GM18499 (cell line): ENCODE measurements around the gene ZBTB42.
"Not testable (repeated sequence)": the region's sequence is repeated elsewhere in the genome, so short reads cannot be mapped to it uniquely, and the experiment has no call there.

Experiments
- ATAC-seq: cut with Tn5 transposase; IDR thresholded peaks from one replicate; pipeline ENCODE4 v1.9.1; 2021; ENCODE audit warnings: moderate number of reproducible peaks; ENCODE audit not compliant: insufficient read depth, unreplicated experiment

The ZBTB42 gene

GRCh38 chr14:104826189-104826860 is 25.4 kb downstream of the ZBTB42 start:
- ATAC-seq: no peak

- no peak for ATAC-seq
These were observed 25.9 kb downstream of the ZBTB42 start for GRCh38 chr14:104826861-104827176.

DNA sequence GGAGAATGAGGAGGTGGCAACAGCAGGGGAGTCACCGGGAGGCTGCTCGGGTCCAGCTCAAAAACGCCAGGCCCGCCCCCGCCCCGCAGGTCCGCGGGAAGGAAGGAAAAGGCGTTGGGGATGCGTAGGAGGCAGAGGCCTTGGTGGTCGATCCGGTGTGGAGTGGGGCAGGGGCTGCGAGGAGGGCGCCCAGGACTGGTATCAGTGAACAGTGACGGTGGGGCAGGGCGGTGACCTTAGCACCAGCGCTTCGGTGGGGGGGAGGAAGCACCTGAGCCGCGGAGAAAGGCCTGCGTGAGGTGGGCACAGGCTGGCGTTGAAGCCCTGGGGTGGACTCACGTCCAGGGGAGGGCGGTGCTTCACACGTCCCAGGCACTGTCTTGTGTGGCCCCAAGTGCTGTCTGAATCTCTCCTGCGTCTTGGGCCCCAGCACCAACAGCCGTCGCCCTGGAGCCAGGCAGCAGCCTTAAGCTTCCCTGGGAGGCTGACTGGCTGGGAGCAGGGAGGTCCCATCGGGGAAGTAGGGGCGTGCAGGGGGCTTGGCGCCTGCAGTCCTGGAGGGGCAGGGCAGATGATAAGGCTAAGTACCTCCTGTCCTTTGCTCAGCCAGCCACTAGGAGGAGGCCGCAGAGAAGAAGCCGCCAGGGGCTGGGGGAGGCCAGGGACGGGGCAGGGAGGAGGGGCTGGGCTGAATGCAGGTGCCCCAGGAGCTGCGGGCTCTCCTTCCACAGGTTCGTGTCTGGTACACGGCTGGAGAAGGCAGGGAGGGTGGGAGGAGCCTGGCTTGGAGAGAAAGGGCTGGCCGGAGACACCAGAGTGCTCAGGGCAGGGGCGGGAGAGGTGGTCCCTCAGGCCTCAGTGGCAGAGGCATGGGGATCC is 26.5 kb downstream of the ZBTB42 start:
- ATAC-seq: no peak

GRCh38 chr14:104830781-104831180 is 29.9 kb downstream of the ZBTB42 start:
- ATAC-seq: no peak

- ATAC-seq: not testable (repeated sequence)
These were observed 35.5 kb downstream of the ZBTB42 start for GRCh38 chr14:104836171-104836935.

DNA sequence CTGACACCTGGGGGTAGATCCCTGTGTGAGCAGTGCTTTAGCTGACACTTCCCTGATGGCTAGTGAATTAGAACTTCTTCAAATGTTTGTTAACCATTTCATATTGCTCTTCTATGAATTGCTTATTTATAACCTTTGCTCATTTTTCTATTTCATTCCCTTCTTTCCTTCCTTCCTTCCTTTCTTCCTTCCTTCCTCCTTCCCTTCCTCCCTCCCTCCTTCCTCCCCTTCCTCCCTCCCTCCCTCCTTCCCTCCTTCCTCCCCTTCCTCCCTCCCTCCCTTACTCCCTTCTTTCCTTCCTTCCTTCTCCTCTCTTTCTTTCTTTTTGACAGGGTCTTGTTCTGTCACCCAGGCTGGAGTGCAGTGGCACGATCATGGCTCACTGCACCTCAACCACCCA is 40.8 kb downstream of the ZBTB42 start:
- ATAC-seq: no peak

DNA sequence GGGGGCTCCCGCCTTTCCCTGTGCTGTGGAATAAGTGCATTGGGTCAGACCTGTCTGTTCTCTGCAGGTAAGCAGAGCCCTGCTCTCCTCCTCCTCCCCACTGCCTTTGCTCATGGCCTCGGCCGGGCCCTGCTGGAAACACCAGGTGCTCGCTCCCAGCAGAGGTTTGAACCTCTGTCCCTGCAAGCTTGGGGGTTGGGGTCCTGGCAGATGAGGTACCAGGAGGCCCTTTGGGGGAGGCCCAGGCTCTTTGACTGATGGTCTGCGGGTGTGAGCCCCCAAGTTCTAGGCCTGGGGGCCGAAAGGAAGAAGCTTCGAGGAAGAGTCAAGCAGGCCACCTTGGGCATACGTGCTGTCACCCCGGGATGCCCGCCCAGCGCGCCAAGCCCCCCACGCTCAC is 42.1 kb downstream of the ZBTB42 start:
- ATAC-seq: no peak

DNA sequence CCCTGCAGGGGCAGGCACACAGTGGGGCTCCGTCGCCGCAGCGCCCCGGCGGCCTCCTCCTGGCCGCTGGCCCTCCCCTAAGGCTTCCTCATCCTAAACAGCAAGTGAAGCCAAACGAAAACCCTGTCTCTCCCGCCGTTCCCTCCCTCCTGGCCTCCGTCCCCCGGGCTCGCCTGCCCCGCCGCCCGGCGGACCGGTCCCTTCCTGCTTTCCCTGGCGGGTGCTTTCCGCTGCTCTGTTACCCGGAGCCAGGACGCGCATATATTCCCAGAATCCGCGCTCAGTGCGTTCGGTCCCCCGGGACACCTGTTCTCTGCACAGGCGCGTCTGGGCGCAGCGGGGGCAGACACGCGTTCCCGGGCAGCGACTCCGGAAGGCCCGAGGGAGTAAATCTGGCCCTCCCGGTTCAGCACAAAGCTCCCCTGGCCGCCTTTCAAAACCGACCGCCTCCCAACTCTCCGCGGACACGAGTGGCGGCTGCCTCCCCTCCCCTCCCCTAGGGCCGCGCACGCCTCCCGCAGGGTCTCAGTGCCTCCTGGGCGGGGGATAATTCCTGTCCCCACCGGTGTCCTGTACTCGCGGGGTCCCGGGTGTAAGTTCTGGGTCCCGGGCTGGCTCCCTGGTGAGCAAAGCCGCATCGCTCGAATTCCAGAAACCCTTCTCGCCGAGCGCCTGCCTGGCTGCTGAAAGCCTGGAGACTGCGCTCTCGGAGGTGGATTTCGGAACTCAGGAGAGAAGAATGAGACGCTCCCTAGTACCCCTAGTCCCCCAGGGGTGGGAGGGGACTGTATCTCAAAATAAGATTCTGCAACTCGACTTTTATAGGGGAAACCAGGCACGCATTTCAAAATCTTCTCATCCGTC is 42.8 kb downstream of the ZBTB42 start:
- no peak for ATAC-seq

DNA sequence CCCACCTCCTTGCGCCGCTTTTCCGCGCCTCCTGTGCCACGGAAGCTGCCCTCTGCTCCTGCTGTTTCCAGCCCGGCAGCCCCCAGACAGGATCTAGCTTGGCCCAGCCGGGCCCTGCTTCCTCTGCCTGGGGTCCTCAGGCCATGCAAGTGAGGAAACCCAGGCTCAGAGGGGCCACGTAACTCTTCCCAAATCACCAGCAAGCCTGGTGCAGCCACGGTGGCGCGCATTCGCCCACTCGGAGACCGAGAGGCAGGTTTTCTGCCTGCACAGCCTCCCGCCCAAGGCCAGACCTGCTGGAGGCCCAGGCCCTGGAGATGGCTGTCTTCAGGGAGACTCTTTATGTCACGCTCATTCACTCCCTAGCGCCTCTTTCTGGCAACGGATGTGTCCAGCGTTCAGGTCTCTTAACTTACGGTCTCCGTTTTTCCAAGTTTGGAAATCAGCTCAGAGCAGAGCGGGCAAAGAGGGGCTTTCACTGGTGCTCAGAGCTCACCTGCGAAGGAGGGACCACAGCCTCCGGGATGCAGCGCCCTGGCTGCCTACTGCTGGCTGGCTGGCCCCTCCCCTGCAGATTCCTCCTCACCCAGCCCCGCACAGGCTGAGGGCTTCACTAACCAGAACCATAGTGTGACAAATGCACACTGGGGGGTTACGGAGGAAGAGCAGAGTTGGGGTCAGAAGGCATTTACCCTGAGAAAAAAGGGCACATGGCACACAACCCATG is 43.6 kb downstream of the ZBTB42 start:
- ATAC-seq: no peak

GRCh38 chr14:104845033-104845666 is 44.2 kb downstream of the ZBTB42 start:
- no peak for ATAC-seq

- no peak for ATAC-seq
These were observed 45.0 kb downstream of the ZBTB42 start for GRCh38 chr14:104845834-104846441.

DNA sequence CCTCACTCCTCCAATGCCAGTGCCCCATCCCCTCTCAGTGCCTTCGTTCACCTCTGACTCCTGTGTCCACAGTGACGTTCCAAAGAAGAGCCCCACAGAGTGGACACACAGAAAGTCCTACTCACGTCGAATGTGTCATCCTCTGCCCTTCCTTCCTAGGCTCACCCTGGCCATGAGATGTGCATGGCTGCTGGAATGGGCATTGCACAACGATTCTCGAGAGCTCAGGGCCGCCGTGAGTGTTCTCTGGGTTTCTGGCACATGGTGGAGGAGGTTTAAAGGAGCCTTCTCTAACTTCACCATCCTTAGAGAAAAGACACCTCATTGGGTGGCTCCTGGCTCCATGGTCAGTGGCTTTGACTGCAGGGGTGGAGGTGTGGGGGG is 51.4 kb downstream of the ZBTB42 start:
- ATAC-seq: no peak
